GM19438 (cell line): Measurements from ENCODE around the gene ATAD3B.
"Not testable (repeated sequence)": the region's sequence is repeated elsewhere in the genome, so short reads cannot be mapped to it uniquely, and the experiment has no call there.

ENCODE experiments used
- ATAC-seq: cut with Tn5 transposase; IDR thresholded peaks from one replicate; pipeline ENCODE4 v1.9.1; 2021; ENCODE audit warnings: low read depth; ENCODE audit not compliant: unreplicated experiment

ATAD3B gene

GRCh38 chr1:1432951-1433803 lies 38.4 kb upstream of the ATAD3B start:
- no peak for ATAC-seq

- no peak for ATAC-seq
Measured at GRCh38 chr1:1433804-1434130, 37.8 kb upstream of the ATAD3B start.

GRCh38 chr1:1434131-1434823 lies 37.3 kb upstream of the ATAD3B start:
- no peak for ATAC-seq

GRCh38 chr1:1434824-1435105 lies 36.8 kb upstream of the ATAD3B start:
- ATAC-seq = no peak

GRCh38 chr1:1435106-1435903 lies 36.3 kb upstream of the ATAD3B start, which contains the start of gene VWA1:
TSS of gene VWA1 (plus strand) at chr1:1435690. CDS start at chr1:1435749, 59 bp downstream.
- ATAC-seq = no peak

- no peak for ATAC-seq
Measured at GRCh38 chr1:1435911-1436629, 35.5 kb upstream of the ATAD3B start.

GRCh38 chr1:1436630-1437032 lies 34.9 kb upstream of the ATAD3B start:
- ATAC-seq = no peak

GRCh38 chr1:1437033-1437903 lies 34.3 kb upstream of the ATAD3B start:
- ATAC-seq = no peak

- ATAC-seq = peak; percentile 56
Measured at GRCh38 chr1:1437904-1438376, 33.6 kb upstream of the ATAD3B start.

GRCh38 chr1:1438531-1439381 lies 32.8 kb upstream of the ATAD3B start:
- ATAC-seq = no peak

GRCh38 chr1:1439546-1440261 lies 31.9 kb upstream of the ATAD3B start:
- ATAC-seq = no peak

GRCh38 chr1:1440262-1441001 lies 31.1 kb upstream of the ATAD3B start:
- ATAC-seq = no peak

GRCh38 chr1:1441002-1441888 lies 30.3 kb upstream of the ATAD3B start:
- no peak for ATAC-seq

- ATAC-seq = no peak
Measured at GRCh38 chr1:1442069-1442770, 29.3 kb upstream of the ATAD3B start.

GRCh38 chr1:1446631-1447030 lies 24.9 kb upstream of the ATAD3B start:
- ATAC-seq = not testable (repeated sequence)
